ENCODE measurements around the gene NOS1AP. TPM values are rescaled to one million over a fixed set of nuclear protein-coding genes. Genes with fewer than 3 reads are reported as not detected.

NOS1AP gene
- polyA plus RNA-seq, 1 of the 3 experiments (the other 2 are of a cell fraction): 0.03 TPM

DNA sequence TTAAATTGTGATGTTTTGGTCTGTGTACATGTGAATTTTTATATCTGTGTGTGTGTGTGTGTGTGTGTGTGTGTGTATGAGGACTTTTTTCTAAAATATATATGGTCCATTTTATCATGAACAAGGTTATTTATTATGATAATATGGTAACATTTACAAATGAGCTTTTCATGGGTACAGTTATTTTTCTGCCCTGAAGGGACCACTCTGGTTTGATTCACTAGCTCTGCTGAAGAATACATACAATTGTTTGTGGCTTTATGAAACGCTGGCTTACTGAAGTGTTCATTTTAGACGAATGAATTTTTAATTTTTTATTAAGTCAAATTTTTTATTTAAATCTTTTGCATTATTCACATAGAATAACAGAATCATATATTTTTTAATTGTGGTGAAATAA is 235.2 kb downstream of the NOS1AP start:
- Histone ChIP-seq H3K36me3 (replicated peaks in 1 of 2; ENCODE audit: control insufficient read depth in 1 of 2, insufficient read depth in 2 of 2, low read length in 1 of 2) (no peaks in the 10 kb centered on the region), H3F3A (replicated peaks; ENCODE audit: insufficient read depth) (no peaks in the 10 kb centered on the region), H3K9ac (no peak overlapping the region), H3K9me2 (no peaks in the 10 kb centered on the region), H3K4me3 (ENCODE audit: low read depth in 2 of 2, low read length in 1 of 2) (no peak overlapping the region), H3K9me3 (no peaks in the 10 kb centered on the region), H2AFZ (ENCODE audit: low read depth) (no peak overlapping the region), H4K20me1 (ENCODE audit: insufficient read depth) (no peaks in the 10 kb centered on the region), H3K4me1 (ENCODE audit: control insufficient read depth in 1 of 2, insufficient read depth in 2 of 2, low read depth in 1 of 2, low read length in 1 of 2) (peaks cover 0 to 12% of the 10 kb centered on the region in 2 experiments; a peak in 1 of 4 replicates), H3K27ac (ENCODE audit: low read depth in 2 of 2, low read length in 1 of 2) (no peak overlapping the region), H3K79me2 (ENCODE audit: insufficient read depth) (no peaks in the 10 kb centered on the region), H3K4me2 (no peak overlapping the region), H3K27me3 (ENCODE audit: insufficient read depth) (no peaks in the 10 kb centered on the region; the same call in 1 of the 2 replicates)
- ChIA-PET POLR2A (no interaction called here), CTCF (interaction anchor here (1.2 kb wide), 1 partner anchor 230 kb away, joined by 3 read pairs; no protein-coding TSS in a partner anchor)
- no peak for DNase-seq
- WGBS (ENCODE audit: low lambda C conversion rate): 35% methylated on average over 2 of the region's 2 CpGs
- TF ChIP-seq YY1 (IDR thresholded peaks at IDR 0.05; ENCODE audit: low read depth) (no peak), EZH2phosphoT487 (IDR thresholded peaks at IDR 0.05; ENCODE audit: borderline replicate concordance, low read depth) (no peak), CHD2 (IDR thresholded peaks at IDR 0.05; ENCODE audit: low read length, partially characterized antibody) (no peak), TCF12 (IDR thresholded peaks at IDR 0.05) (no peak), JUND (IDR thresholded peaks at IDR 0.05) (no peak), ELF1 (IDR thresholded peaks at IDR 0.05) (no peak)
- TF ChIP-seq, protein P1, sequence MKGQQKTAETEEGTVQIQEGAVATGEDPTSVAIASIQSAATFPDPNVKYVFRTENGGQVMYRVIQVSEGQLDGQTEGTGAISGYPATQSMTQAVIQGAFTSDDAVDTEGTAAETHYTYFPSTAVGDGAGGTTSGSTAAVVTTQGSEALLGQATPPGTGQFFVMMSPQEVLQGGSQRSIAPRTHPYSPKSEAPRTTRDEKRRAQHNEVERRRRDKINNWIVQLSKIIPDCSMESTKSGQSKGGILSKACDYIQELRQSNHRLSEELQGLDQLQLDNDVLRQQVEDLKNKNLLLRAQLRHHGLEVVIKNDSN (IDR thresholded peaks at IDR 0.05; ENCODE audit: borderline replicate concordance, low read depth): no peak
- TF ChIP-seq, protein P2, sequence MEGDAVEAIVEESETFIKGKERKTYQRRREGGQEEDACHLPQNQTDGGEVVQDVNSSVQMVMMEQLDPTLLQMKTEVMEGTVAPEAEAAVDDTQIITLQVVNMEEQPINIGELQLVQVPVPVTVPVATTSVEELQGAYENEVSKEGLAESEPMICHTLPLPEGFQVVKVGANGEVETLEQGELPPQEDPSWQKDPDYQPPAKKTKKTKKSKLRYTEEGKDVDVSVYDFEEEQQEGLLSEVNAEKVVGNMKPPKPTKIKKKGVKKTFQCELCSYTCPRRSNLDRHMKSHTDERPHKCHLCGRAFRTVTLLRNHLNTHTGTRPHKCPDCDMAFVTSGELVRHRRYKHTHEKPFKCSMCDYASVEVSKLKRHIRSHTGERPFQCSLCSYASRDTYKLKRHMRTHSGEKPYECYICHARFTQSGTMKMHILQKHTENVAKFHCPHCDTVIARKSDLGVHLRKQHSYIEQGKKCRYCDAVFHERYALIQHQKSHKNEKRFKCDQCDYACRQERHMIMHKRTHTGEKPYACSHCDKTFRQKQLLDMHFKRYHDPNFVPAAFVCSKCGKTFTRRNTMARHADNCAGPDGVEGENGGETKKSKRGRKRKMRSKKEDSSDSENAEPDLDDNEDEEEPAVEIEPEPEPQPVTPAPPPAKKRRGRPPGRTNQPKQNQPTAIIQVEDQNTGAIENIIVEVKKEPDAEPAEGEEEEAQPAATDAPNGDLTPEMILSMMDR (IDR thresholded peaks at IDR 0.05): no peak
- TF ChIP-seq, protein P3, sequence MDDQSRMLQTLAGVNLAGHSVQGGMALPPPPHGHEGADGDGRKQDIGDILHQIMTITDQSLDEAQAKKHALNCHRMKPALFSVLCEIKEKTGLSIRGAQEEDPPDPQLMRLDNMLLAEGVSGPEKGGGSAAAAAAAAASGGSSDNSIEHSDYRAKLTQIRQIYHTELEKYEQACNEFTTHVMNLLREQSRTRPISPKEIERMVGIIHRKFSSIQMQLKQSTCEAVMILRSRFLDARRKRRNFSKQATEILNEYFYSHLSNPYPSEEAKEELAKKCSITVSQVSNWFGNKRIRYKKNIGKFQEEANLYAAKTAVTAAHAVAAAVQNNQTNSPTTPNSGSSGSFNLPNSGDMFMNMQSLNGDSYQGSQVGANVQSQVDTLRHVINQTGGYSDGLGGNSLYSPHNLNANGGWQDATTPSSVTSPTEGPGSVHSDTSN (IDR thresholded peaks at IDR 0.05): no peak
- TF ChIP-seq, protein P4, sequence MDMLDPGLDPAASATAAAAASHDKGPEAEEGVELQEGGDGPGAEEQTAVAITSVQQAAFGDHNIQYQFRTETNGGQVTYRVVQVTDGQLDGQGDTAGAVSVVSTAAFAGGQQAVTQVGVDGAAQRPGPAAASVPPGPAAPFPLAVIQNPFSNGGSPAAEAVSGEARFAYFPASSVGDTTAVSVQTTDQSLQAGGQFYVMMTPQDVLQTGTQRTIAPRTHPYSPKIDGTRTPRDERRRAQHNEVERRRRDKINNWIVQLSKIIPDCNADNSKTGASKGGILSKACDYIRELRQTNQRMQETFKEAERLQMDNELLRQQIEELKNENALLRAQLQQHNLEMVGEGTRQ (IDR thresholded peaks at IDR 0.05; ENCODE audit: borderline replicate concordance, low read depth, low read length): no peak

DNA sequence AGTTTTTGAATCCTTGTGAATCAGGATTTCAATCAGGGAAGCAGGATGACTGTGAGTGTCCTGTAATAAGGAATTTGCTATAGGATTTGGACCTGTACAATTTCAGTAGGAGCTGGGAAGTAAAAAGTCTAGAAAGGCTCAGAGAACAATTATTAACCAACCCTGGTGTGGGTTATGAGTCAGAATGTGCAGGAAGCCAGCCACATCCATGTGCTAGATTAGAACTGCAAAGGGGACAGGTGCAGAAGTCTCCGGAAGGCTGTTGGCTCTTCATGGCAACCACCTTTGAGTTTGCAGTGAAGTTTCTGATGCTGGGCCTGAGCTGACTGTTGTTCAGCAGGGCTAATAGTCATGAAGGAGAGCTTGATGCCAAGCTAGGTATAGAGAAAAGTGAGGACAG is 236.5 kb downstream of the NOS1AP start:
- Histone ChIP-seq H3K9ac (no peak overlapping the region), H3K36me3 (replicated peaks in 1 of 2; ENCODE audit: control insufficient read depth in 1 of 2, insufficient read depth in 2 of 2, low read length in 1 of 2) (no peaks in the 10 kb centered on the region), H2AFZ (ENCODE audit: low read depth) (no peak overlapping the region), H3K9me2 (no peaks in the 10 kb centered on the region), H3K27ac (ENCODE audit: low read depth in 2 of 2, low read length in 1 of 2) (no peak overlapping the region), H3F3A (replicated peaks; ENCODE audit: insufficient read depth) (no peaks in the 10 kb centered on the region), H3K9me3 (no peaks in the 10 kb centered on the region), H3K4me1 (ENCODE audit: control insufficient read depth in 1 of 2, insufficient read depth in 2 of 2, low read depth in 1 of 2, low read length in 1 of 2) (peaks cover 0 to 21% of the 10 kb centered on the region in 2 experiments; a peak in 1 of 4 replicates), H4K20me1 (ENCODE audit: insufficient read depth) (no peaks in the 10 kb centered on the region), H3K79me2 (ENCODE audit: insufficient read depth) (no peaks in the 10 kb centered on the region), H3K4me3 (ENCODE audit: low read depth in 2 of 2, low read length in 1 of 2) (no peak overlapping the region), H3K27me3 (ENCODE audit: insufficient read depth) (no peaks in the 10 kb centered on the region; the same call in 1 of the 2 replicates), H3K4me2 (no peak overlapping the region)
- ChIA-PET POLR2A (no interaction called here), CTCF (interaction anchor here (1.2 kb wide), 1 partner anchor 231 kb away, joined by 3 read pairs; no protein-coding TSS in a partner anchor)
- DNase-seq: no peak
- 92% methylated on average over 1 of the region's 1 CpG for WGBS (ENCODE audit: low lambda C conversion rate)
- TF ChIP-seq FOXJ3 (CRISPR knock-in tag; IDR thresholded peaks at IDR 0.05) (no peak), TEAD4 (IDR thresholded peaks at IDR 0.05; ENCODE audit: borderline replicate concordance, insufficient read depth) (no peak), SMC3 (IDR thresholded peaks at IDR 0.05; ENCODE audit: low read depth, low read length) (no peak), ELF1 (IDR thresholded peaks at IDR 0.05) (no peak), JUND (IDR thresholded peaks at IDR 0.05) (no peak), POLR2AphosphoS5 (IDR thresholded peaks at IDR 0.05; ENCODE audit: low read depth, low read length) (no peak), MXI1 (IDR thresholded peaks at IDR 0.05; ENCODE audit: low read depth, low read length) (no peak), RXRA (IDR thresholded peaks at IDR 0.05; ENCODE audit: borderline replicate concordance, low read depth) (no peak), EZH2phosphoT487 (IDR thresholded peaks at IDR 0.05; ENCODE audit: borderline replicate concordance, low read depth) (no peak)
- TF ChIP-seq, protein P5, sequence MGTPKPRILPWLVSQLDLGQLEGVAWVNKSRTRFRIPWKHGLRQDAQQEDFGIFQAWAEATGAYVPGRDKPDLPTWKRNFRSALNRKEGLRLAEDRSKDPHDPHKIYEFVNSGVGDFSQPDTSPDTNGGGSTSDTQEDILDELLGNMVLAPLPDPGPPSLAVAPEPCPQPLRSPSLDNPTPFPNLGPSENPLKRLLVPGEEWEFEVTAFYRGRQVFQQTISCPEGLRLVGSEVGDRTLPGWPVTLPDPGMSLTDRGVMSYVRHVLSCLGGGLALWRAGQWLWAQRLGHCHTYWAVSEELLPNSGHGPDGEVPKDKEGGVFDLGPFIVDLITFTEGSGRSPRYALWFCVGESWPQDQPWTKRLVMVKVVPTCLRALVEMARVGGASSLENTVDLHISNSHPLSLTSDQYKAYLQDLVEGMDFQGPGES (IDR thresholded peaks at IDR 0.05; ENCODE audit: low read depth, low read length): no peak
- TF ChIP-seq, protein P4 (IDR thresholded peaks at IDR 0.05; ENCODE audit: borderline replicate concordance, low read depth, low read length): no peak
- TF ChIP-seq, protein P2 (IDR thresholded peaks at IDR 0.05): no peak

Data from SK-N-SH (cell line).